ENCODE results near the gene GEMIN7.
"Not testable (repeated sequence)": the region's sequence is repeated elsewhere in the genome, so short reads cannot be mapped to it uniquely, and the experiment has no call there.

Gene GEMIN7

GRCh38 chr19:45091031-45091923 is 12.2 kb downstream of the GEMIN7 start:
- peak; percentile 97 for DNase-seq

DNA sequence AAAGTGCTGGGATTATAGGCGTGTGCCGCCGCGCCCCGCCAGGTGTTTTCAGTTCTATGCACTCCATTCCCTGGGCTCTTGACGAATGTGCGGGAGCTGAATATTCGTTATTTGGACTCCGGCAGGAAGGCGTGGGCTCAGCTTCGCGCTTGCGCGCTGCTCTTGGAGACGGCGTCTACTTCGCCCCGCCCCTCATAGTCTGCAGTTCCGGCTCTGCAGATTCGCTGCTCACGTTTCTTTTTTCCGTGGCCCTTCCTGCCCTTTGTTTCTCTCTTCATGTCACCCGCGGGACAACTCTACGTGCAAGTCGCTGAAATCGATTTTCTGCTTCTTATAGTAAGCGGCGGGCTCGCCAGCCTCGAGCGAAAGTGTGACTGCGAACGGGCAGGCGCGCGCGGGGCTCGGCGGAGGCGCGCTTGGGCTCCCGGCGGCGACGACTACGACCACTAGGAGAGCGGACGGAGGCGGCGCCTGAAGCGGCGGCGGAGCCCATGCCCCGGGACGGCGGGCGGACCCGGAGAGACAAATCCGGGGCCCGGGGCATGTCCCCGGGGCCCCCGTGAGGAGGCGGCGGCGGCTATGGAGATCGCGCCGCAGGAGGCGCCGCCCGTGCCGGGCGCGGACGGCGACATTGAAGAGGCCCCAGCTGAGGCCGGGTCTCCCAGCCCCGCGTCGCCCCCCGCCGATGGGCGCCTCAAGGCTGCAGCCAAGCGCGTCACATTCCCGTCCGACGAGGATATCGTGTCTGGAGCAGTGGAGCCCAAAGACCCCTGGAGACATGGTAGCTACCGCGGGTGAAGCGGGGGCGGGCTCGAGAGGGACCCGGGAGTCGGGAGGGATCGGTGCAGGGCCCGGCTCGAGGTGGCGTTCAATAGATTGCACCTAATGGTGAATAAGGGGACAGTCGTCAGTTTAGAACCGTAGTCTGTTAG is 14.0 kb downstream of the GEMIN7 start, which contains the start of gene PPP1R37:
TSS of gene PPP1R37 (plus strand) at position 433 of the 932 bp plus-strand sequence. CDS start at position 580, 147 bp downstream.
- peak; percentile 96 for DNase-seq

GRCh38 chr19:45094137-45094536 is 15.1 kb downstream of the GEMIN7 start:
- DNase-seq = no peak

- no peak for DNase-seq
Measured at GRCh38 chr19:45094707-45095106, 15.6 kb downstream of the GEMIN7 start.

- DNase-seq = no peak
Measured at GRCh38 chr19:45095496-45096413, 16.7 kb downstream of the GEMIN7 start.

- DNase-seq = no peak
Measured at GRCh38 chr19:45096700-45097099, 17.6 kb downstream of the GEMIN7 start.

GRCh38 chr19:45097450-45097775 is 18.4 kb downstream of the GEMIN7 start:
- no peak for DNase-seq

- no peak for DNase-seq
Measured at GRCh38 chr19:45097776-45098520, 18.9 kb downstream of the GEMIN7 start.

DNA sequence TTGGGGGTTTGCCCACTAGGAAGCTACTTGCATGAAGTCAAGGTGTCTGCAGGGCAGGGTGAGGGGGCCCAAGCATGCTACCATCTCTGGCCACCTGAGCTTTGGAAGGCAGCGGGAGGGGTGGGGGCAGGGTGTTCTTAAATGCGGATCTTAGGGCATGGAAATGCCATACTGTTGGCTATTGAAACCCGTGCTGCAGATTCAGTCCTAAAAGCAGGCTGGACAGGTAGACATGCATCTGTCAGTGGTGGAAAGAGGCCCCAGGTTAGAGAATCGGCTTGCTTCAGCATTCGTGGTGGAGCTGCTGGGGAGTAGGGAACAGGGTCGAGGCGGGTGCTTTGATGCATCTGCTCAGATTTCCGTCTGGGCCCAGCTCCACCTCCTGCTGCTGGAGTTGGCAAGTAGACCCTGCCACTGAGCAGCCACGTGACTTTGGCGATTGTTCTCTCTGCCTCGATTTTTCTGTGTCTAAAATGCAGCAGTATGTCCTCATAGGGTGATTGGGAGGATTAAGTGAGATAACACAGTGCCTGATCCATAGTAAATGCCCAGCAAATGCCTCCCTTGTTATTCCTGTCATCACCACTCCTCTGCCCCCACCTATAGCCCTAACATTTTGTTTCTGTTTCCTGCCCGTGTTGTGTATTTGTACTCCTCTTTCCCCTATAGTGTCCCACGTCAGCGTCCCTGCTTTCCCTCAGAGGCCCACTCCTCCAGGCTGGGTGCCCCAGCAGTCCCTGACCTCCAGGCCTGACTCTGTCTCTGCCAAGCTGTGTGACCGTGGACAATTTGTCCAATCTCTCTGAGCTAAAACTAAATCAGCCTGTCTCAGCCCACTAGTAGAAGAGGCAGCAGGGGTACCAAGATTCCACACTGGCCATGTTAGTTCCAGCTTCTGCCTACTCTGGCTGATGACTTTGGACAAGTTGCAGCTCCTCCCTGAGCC is 19.7 kb downstream of the GEMIN7 start:
- DNase-seq = no peak

DNA sequence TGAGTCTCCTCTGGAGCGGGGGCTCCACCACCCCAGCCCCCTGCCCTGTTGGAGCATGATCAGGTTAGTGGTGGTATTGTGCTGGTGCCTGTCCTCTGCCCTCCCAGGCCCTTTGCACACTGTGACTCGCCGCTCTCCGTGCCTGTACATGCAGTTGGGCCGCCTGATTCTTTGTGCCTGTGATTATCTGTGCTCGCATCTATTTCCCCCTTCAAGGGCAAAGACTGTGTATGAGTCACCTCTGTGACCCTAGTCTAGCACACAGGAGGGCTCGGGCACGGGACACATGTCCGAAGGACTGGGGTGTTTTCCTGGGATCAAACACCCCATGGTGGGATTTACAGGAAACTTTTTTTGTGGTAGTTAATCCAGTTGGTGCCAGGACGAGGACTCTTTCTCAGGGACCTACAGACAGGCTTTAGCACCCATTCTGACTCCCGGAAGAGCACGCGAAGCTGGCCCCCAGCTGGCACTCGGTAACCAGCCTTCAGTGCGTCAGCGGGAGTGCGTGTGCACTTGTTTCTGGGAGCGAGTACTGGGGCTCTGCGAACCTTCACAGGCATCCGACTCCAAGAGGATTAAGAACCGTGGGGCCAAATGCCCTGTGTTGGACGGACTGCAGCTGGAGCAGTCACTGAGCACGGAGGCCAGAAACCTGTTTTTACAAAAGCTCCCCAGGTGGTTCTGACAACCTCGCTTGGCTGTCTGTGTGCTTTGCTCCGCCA is 20.6 kb downstream of the GEMIN7 start:
- DNase-seq = peak; percentile 9

GRCh38 chr19:45100201-45100600 is 21.1 kb downstream of the GEMIN7 start:
- DNase-seq = no peak

GRCh38 chr19:45100846-45101252 is 21.8 kb downstream of the GEMIN7 start:
- DNase-seq = no peak

- no peak for DNase-seq
Measured at GRCh38 chr19:45101806-45102205, 22.7 kb downstream of the GEMIN7 start.

GRCh38 chr19:45102481-45102880 is 23.4 kb downstream of the GEMIN7 start:
- DNase-seq = no peak

DNA sequence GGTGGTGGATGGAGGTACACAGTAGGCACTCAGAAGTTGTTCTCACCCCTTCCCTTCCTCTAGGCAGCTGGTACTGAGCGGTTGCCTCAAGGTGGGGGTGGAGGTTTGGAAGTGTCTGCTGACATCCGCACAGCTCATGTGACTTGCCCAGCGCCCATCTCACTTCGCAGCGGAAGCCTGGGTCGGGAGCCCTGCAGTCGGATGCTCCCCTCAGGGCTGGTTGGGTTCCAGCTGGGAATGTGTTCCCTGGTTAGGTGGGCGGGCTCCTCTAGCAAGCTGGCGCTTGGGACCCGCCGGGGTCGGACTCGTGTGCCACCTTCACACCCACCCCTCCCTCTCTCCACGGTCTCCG is 24.1 kb downstream of the GEMIN7 start:
- DNase-seq = peak; percentile 79

DNA sequence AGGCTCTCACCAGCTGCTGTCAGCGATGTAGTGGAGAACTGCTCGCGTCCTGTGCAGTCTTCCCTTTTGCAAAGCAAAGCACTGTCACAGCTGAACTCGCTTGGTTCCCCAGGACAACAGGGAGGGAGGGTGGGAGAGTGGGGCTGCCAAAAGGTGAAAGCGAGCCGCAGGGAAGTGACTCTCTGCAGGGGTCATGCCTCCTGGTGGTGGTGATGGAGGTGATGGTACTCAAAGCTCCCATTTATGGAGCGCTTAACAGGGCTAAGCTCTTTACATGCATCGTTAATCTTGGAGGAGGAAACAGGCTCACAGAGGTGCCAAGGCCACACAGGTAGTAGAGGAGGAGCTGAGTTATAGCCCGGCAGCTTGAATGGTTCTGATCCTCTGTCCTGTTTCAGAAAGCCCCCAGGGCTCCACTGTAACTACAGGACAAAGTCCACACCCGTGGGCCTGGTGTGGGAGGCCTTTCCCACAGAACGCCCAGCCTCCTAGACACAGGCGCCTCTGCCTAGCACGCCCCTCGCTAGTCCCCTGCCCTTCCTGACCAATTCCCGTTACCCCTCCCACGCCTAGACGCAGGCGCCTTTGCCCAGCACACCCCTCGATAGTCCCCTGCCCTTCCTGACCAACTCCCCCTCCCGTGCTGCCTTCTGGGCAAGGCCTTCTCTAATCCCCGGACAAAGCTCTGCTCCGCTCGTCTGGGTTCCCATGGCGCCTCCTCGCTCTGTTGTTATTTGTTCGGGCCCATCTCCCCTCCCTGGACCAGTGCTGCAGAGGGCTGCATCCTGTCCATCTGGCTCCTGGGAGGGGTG is 24.7 kb downstream of the GEMIN7 start:
- DNase-seq = peak; percentile 87

DNA sequence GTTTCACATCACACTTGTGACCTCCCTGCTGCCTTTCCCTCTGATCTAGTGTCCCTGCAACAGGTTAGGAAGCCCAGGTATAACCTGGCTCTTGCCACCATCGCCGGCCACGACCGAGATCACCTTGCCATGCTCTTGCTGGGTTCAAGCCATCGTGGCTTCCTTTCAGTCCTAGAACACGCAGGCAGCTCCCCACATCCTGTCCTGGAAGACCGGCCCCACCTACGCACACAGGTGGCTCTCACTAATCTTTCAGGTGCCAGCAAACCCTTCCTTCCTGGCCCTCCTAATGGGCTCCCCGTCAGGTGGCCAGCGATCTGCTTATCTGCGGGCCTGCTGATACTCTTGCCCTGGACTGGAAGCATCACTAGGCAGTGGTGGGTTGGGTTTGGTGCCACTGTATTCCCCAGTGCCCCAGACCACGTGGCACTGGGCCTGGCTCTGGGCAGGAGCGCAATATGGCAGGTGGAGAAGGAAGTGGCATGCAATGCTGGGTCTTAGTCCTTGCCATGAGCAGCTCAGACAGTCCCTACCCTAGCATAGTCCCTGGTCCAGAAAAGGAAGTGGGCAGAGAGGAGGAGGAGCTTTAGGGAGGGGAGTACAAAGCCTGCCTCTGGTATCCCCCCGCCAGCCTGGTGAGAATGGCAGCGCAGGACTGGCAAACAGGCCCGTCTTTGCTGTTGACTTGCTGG is 25.7 kb downstream of the GEMIN7 start:
- no peak for DNase-seq

DNA sequence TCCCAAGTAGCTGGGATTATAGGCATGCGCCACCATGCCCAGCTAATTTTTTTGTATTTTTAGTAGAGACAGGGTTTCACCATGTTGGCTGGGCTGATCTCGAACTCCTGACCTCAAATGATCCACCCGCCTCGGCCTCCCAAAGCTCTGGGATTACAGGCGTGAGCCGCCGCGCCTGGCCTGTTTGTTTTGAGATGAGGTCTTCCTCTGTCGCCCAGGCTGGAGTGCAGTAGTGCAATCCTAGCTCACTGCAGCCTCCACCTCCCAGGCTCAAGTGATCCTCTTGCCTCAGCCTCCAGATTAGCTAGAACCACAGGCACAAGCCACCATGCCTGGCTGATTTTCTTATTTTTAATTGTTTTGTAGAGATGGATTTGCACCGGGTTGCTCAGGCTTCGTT is 27.3 kb downstream of the GEMIN7 start:
- DNase-seq = not testable (repeated sequence)

All from NCI-H345 (cell line).